ENCODE results near the gene CTAGE1.

Gene CTAGE1

GRCh38 chr18:22439447-22439846, 21.7 kb upstream of the CTAGE1 start:
- Histone ChIP-seq H3K27ac (no peak overlapping the region), H3K4me3 (no peak overlapping the region)

GRCh38 chr18:22436136-22436535, 18.4 kb upstream of the CTAGE1 start:
- no peak overlapping the region for H3K27ac ChIP-seq
- H3K4me3 ChIP-seq, result no peak overlapping the region

GRCh38 chr18:22434973-22435608, 17.4 kb upstream of the CTAGE1 start:
- no peak overlapping the region for H3K27ac ChIP-seq
- no peak overlapping the region for H3K4me3 ChIP-seq

- Histone ChIP-seq H3K27ac (no peak overlapping the region), H3K4me3 (no peak overlapping the region)
Measured at GRCh38 chr18:22433956-22434355, 16.2 kb upstream of the CTAGE1 start.

- peak overlapping the region in 1 of 21 experiments; percentile 18 for H3K27ac ChIP-seq
Measured at GRCh38 chr18:22432657-22433137, 15.0 kb upstream of the CTAGE1 start.

GRCh38 chr18:22429564-22429963, 11.8 kb upstream of the CTAGE1 start:
- Histone ChIP-seq H3K4me3 (no peak overlapping the region), H3K27ac (no peak overlapping the region)

More at GRCh38 chr18:22432657-22433137, 15.0 kb upstream of the CTAGE1 start:
- H3K4me3 ChIP-seq, result no peak overlapping the region

- no peak overlapping the region for H3K4me3 ChIP-seq
- no peak overlapping the region for H3K27ac ChIP-seq
Measured at GRCh38 chr18:22428672-22429071, 11.0 kb upstream of the CTAGE1 start.

- no peak overlapping the region for H3K4me3 ChIP-seq
- no peak overlapping the region for H3K27ac ChIP-seq
Measured at GRCh38 chr18:22427822-22428549, 10.3 kb upstream of the CTAGE1 start.

GRCh38 chr18:22424565-22424963, 6.8 kb upstream of the CTAGE1 start:
- H3K4me3 ChIP-seq, result no peak overlapping the region
- H3K27ac ChIP-seq, result no peak overlapping the region

- Histone ChIP-seq H3K27ac (no peak overlapping the region), H3K4me3 (no peak overlapping the region)
Measured at GRCh38 chr18:22423878-22424564, 6.3 kb upstream of the CTAGE1 start.

- Histone ChIP-seq H3K4me3 (no peak overlapping the region), H3K27ac (peak overlapping the region in 1 of 21 experiments; percentile 9)
Measured at GRCh38 chr18:22422909-22423548, 5.3 kb upstream of the CTAGE1 start.

GRCh38 chr18:22420652-22421051, 2.9 kb upstream of the CTAGE1 start:
- Histone ChIP-seq H3K4me3 (no peak overlapping the region), H3K27ac (no peak overlapping the region)

- no peak overlapping the region for H3K4me3 ChIP-seq
- H3K27ac ChIP-seq, result no peak overlapping the region
Measured at GRCh38 chr18:22412176-22412911, 5.4 kb downstream of the CTAGE1 start.

- H3K4me3 ChIP-seq, result no peak overlapping the region
- H3K27ac ChIP-seq, result no peak overlapping the region
Measured at GRCh38 chr18:22411446-22411845, 6.3 kb downstream of the CTAGE1 start.

GRCh38 chr18:22410126-22410525, 7.6 kb downstream of the CTAGE1 start:
- no peak overlapping the region for H3K27ac ChIP-seq
- no peak overlapping the region for H3K4me3 ChIP-seq

GRCh38 chr18:22409445-22409844, 8.3 kb downstream of the CTAGE1 start:
- no peak overlapping the region for H3K27ac ChIP-seq
- no peak overlapping the region for H3K4me3 ChIP-seq

- H3K27ac ChIP-seq, result no peak overlapping the region
- H3K4me3 ChIP-seq, result no peak overlapping the region
Measured at GRCh38 chr18:22408059-22408458, 9.7 kb downstream of the CTAGE1 start.

- no peak overlapping the region for H3K4me3 ChIP-seq
- H3K27ac ChIP-seq, result no peak overlapping the region
Measured at GRCh38 chr18:22405142-22405541, 12.6 kb downstream of the CTAGE1 start.

GRCh38 chr18:22403950-22404349, 13.8 kb downstream of the CTAGE1 start:
- H3K4me3 ChIP-seq, result no peak overlapping the region
- H3K27ac ChIP-seq, result no peak overlapping the region

GRCh38 chr18:22399949-22400348, 17.8 kb downstream of the CTAGE1 start:
- Histone ChIP-seq H3K27ac (no peak overlapping the region), H3K4me3 (no peak overlapping the region)
